ENCODE results near the gene BTF3. TPM values are rescaled to one million over a fixed set of nuclear protein-coding genes. Genes with fewer than 3 reads are reported as not detected.
"Not testable (repeated sequence)": the region's sequence is repeated elsewhere in the genome, so short reads cannot be mapped to it uniquely, and the experiment has no call there.

Gene BTF3
- total RNA-seq, 1 experiment from 2014 or later = 635 TPM

DNA sequence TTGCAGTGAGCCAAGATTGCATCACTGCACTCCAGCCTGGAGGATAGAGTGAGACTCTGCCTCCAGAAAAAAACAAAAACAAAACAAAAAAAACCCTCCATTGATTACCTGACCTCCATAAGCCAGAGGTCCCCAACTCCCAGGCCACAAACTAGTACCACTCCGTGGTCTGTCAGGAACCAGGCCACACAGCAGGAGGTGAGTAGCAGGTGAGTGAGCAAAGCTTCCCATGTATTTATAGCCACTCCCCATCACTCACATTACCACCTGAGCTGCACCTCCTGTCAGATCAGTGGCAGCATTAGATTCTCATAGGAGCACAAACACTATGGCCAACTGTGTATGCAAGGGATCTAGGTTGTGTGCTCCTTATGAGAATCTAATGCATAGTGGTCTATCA lies 13.7 kb upstream of the BTF3 start:
- no peak overlapping the region for H3K4me3 ChIP-seq
- intact Hi-C loops (cut with micrococcal nuclease; ENCODE audit: unreplicated experiment) = no loop called here
- no peaks in the 10 kb centered on the region for H3K36me3 ChIP-seq (ENCODE audit: low read depth)
- ChIA-PET CTCF (no interaction called here), POLR2A (ENCODE audit: unreplicated experiment) (no interaction called here)
- H2AFZ ChIP-seq = no peak overlapping the region
- no peaks in the 10 kb centered on the region for H3K9me3 ChIP-seq (ENCODE audit: insufficient read depth, low read depth)
- H3F3A ChIP-seq (ENCODE audit: insufficient read depth, low read depth) = no peaks in the 10 kb centered on the region
- no peaks in the 10 kb centered on the region for H3K9me2 ChIP-seq (ENCODE audit: insufficient read depth)
- no peaks in the 10 kb centered on the region for H3K27me3 ChIP-seq (ENCODE audit: insufficient read depth, low read depth)
- no peak overlapping the region for H3K27ac ChIP-seq
- no TSS peak for BruUV-seq (replicated peaks)
- DNase-seq = no peak
- H4K20me1 ChIP-seq (ENCODE audit: insufficient read depth) = no peaks in the 10 kb centered on the region
- no peak overlapping the region for H3K4me2 ChIP-seq
- TF ChIP-seq EZH2 (IDR thresholded peaks at IDR 0.05; ENCODE audit: low read depth) = no peak
- TF ChIP-seq, protein P1, sequence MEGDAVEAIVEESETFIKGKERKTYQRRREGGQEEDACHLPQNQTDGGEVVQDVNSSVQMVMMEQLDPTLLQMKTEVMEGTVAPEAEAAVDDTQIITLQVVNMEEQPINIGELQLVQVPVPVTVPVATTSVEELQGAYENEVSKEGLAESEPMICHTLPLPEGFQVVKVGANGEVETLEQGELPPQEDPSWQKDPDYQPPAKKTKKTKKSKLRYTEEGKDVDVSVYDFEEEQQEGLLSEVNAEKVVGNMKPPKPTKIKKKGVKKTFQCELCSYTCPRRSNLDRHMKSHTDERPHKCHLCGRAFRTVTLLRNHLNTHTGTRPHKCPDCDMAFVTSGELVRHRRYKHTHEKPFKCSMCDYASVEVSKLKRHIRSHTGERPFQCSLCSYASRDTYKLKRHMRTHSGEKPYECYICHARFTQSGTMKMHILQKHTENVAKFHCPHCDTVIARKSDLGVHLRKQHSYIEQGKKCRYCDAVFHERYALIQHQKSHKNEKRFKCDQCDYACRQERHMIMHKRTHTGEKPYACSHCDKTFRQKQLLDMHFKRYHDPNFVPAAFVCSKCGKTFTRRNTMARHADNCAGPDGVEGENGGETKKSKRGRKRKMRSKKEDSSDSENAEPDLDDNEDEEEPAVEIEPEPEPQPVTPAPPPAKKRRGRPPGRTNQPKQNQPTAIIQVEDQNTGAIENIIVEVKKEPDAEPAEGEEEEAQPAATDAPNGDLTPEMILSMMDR (conservative IDR thresholded peaks at IDR 0.05) = no peak
- H3K79me2 ChIP-seq (ENCODE audit: low read depth) = no peaks in the 10 kb centered on the region
- H3K4me1 ChIP-seq (replicated peaks; ENCODE audit: insufficient read depth) = no peaks in the 10 kb centered on the region

DNA sequence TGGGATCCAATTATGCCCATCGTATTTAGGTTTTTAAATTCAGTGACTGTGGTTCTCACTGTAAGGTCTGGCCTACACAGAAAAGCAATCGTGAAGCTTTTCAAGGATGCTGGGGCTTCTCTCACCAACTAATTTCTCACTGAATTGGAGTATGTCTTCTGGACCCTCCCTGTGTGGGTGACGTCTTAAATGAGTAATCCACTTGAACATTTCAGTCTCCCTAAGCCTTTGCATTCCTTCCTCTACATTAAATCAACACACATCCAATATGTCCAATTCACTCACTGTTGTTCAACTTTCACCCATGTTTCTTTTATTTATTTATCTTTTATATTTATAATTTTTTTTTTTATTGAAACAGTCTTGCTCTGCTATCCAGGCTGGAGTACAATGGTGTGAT lies 12.5 kb upstream of the BTF3 start:
- BruUV-seq (replicated peaks) = no TSS peak
- no peaks in the 10 kb centered on the region for H3K4me1 ChIP-seq (replicated peaks; ENCODE audit: insufficient read depth)
- DNase-seq = no peak
- ChIA-PET POLR2A (ENCODE audit: unreplicated experiment) (no interaction called here), CTCF (no interaction called here)
- H2AFZ ChIP-seq = no peak overlapping the region
- H3K9me2 ChIP-seq (ENCODE audit: insufficient read depth) = no peaks in the 10 kb centered on the region
- intact Hi-C loops (cut with micrococcal nuclease; ENCODE audit: unreplicated experiment) = no loop called here
- H3K79me2 ChIP-seq (ENCODE audit: low read depth) = no peaks in the 10 kb centered on the region
- H3K4me2 ChIP-seq = no peak overlapping the region
- no peak overlapping the region for H3K27ac ChIP-seq
- H3K27me3 ChIP-seq (ENCODE audit: insufficient read depth, low read depth) = no peaks in the 10 kb centered on the region
- TF ChIP-seq, protein P1 (conservative IDR thresholded peaks at IDR 0.05) = no peak
- TF ChIP-seq EZH2 (IDR thresholded peaks at IDR 0.05; ENCODE audit: low read depth) = no peak
- no peaks in the 10 kb centered on the region for H3F3A ChIP-seq (ENCODE audit: insufficient read depth, low read depth)
- H4K20me1 ChIP-seq (ENCODE audit: insufficient read depth) = no peaks in the 10 kb centered on the region
- H3K9me3 ChIP-seq (ENCODE audit: insufficient read depth, low read depth) = no peaks in the 10 kb centered on the region
- no peak overlapping the region for H3K4me3 ChIP-seq
- H3K36me3 ChIP-seq (ENCODE audit: low read depth) = no peaks in the 10 kb centered on the region

DNA sequence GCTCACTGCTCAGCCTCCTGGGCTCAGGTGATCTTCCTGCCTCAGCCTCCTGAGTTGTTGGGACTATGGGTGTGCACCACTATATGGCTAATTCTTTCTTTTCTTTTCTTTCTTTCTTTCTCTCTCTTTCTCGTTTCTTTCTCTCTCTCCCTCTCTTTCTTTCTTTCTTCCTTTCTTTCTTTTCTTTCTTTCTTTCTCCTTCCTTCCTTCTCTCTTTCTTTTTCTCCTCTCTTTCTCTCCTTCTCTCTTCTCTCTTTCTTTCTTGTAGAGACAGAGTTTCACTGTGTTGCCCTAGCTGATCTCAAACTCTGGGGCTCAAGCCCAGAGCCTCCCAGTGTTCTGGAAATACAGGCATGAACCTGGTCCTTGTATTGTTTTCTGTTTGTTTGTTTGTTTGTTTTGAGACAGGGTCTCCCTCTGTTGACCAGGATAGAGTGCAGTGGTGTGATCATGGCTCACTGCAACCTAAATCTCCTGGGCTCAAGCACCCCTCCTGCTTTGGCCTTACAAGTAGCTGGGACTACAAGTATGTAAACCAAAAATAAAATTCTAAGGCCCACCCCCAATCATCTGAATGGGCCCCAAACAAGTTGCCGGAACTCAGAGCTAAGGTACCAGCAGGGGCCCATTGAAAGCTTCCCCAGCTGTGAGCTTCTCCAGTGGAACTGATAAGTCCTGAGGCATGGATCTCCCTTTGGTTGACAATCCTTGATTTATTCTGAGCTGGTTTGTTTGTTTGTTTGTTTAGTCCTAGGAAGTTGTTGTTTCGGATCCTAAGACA lies 11.9 kb upstream of the BTF3 start:
- CTCF ChIA-PET = no interaction called here

DNA sequence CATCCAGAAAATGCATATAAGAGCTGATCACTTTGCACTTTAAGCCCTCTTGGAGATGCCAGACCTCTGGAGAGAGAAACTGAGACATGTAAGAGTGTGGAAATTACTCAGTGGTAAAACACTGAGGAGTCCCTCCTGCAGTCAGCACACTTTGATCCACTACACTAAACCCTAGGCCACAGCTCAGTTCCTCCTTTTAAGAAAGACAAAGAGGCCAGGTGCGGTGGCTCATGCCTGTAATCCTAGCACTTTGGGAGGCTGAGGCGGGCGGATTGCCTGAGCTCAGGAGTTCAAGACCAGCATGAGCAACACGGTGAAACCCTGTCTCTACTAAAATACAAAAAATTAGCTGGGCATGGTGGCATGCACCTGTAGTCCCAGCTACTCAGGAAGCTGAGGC lies 11.0 kb upstream of the BTF3 start:
- H3K36me3 ChIP-seq (ENCODE audit: low read depth); intact Hi-C loops (cut with micrococcal nuclease; ENCODE audit: unreplicated experiment); H3K9me3 ChIP-seq (ENCODE audit: insufficient read depth, low read depth); POLR2A ChIA-PET (ENCODE audit: unreplicated experiment); H3K27ac ChIP-seq; H4K20me1 ChIP-seq (ENCODE audit: insufficient read depth); BruUV-seq (replicated peaks); H3F3A ChIP-seq (ENCODE audit: insufficient read depth, low read depth); DNase-seq; H3K4me2 ChIP-seq; H2AFZ ChIP-seq; H3K4me1 ChIP-seq (replicated peaks; ENCODE audit: insufficient read depth); H3K79me2 ChIP-seq (ENCODE audit: low read depth); H3K27me3 ChIP-seq (ENCODE audit: insufficient read depth, low read depth); CTCF ChIA-PET; H3K9me2 ChIP-seq (ENCODE audit: insufficient read depth); H3K4me3 ChIP-seq: not testable (repeated sequence)

More for the DNA sequence above, 11.9 kb upstream of the BTF3 start:
- Histone ChIP-seq H3K4me3 (no peak overlapping the region), H2AFZ (no peak overlapping the region), H3K4me1 (replicated peaks; ENCODE audit: insufficient read depth) (no peaks in the 10 kb centered on the region), H3K27ac (no peak overlapping the region), H3K9me2 (ENCODE audit: insufficient read depth) (no peaks in the 10 kb centered on the region), H3K9me3 (ENCODE audit: insufficient read depth, low read depth) (no peaks in the 10 kb centered on the region), H4K20me1 (ENCODE audit: insufficient read depth) (no peaks in the 10 kb centered on the region), H3K27me3 (ENCODE audit: insufficient read depth, low read depth) (no peaks in the 10 kb centered on the region), H3K4me2 (no peak overlapping the region), H3K36me3 (ENCODE audit: low read depth) (no peaks in the 10 kb centered on the region), H3F3A (ENCODE audit: insufficient read depth, low read depth) (no peaks in the 10 kb centered on the region), H3K79me2 (ENCODE audit: low read depth) (no peaks in the 10 kb centered on the region)
- DNase-seq = no peak
- intact Hi-C loops (cut with micrococcal nuclease; ENCODE audit: unreplicated experiment) = no loop called here
- TF ChIP-seq, protein P1 (conservative IDR thresholded peaks at IDR 0.05) = no peak
- TF ChIP-seq EZH2 (IDR thresholded peaks at IDR 0.05; ENCODE audit: low read depth) = no peak
- POLR2A ChIA-PET (ENCODE audit: unreplicated experiment) = no interaction called here
- no TSS peak for BruUV-seq (replicated peaks)
